GM03348 (cell line): Measurements from ENCODE around the gene MLPH.

ENCODE experiments used
- DNase-seq: peaks from one replicate; pipeline ENCODE4 v3.0.0; 2012; ENCODE audit warnings: low spot score

MLPH gene

GRCh38 chr2:237524631-237525030, 37.6 kb downstream of the MLPH start:
- DNase-seq = no peak

- no peak for DNase-seq
Observed at GRCh38 chr2:237525559-237526157, 38.6 kb downstream of the MLPH start.

DNA sequence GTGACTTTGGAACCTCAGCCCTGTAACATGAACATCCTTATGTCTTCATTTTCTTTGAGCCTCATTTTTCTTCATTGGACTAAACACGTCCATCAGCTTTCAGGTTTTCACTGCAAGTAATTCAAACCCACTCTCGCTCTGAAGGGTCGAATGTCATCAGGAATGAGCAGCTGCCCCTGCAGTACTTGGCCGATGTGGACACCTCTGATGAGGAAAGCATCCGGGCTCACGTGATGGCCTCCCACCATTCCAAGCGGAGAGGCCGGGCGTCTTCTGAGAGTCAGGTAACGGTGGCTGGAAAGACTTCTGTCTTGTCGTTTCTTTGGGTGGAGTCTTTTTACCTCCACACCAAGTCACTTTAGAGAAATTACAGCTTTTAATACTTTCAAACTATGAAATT, 40.2 kb downstream of the MLPH start:
- no peak for DNase-seq

DNA sequence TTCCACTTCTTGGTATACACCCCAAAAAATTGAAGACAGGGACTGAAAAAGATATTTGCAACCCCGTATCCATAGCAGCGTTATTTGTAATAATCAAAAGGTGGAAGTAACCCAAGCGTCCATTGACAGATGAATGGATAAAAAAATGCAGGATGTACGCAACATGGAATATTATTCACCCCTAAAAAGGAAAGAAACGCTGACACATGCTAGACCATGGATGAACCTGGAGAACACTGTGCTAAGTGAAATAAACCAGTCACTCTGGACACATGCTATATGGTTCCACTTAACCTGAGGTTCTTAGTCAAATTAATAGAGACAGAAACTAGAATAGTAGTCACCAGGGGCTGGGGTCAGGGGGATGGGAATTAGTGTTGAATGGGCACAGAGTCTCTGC, 40.7 kb downstream of the MLPH start:
- no peak for DNase-seq

GRCh38 chr2:237529452-237530402, 42.7 kb downstream of the MLPH start:
- DNase-seq = no peak

DNA sequence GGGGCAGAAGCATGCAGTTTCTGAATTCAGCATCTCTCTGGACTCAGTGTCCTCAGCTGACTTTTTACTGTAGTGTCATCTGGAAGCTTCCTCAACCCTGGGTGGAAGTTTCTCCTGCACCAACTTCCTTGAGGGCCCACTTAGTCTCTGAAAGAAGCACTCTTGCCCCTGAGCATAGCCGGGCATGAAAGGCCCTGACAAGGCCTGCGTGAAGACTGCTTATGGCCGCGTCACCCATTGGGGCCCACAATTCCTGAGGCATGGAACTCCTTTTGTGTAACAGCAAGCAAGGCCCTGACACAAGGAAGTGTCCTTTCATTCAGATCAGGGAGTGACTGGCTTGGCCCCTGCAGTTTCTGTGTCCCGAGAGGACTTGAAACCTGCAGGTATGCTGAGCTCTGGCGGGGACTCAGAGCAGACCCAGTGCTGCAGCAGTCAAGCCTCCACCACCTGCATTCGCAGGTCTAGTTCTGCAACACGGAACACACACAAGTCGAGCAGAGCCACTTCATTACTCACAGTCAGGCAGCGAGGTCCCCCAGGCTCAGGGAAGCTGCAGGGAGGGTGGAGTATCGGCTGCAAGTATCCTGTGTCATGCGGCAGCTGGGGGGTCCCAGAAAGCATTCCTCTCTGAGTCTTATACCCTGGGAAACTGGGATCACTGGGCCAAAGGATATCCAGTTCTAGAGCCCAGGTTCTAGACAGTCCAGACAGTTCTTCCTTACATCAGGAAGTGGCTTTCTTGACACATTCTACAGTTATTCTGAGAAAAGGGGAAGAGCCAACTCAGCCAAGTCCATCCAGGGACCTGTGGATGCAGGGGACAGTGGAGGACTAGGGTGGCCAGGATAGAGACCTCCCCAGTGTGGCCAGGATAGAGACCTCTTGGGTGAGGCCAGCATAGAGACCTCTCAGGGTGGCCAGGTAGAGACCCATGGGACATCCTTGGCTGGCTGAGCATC, 43.7 kb downstream of the MLPH start:
- DNase-seq = no peak

GRCh38 chr2:237532160-237532559, 45.1 kb downstream of the MLPH start:
- no peak for DNase-seq

- DNase-seq = no peak
Observed at GRCh38 chr2:237533668-237534161, 46.7 kb downstream of the MLPH start.

- no peak for DNase-seq
Observed at GRCh38 chr2:237534380-237534779, 47.3 kb downstream of the MLPH start.

DNA sequence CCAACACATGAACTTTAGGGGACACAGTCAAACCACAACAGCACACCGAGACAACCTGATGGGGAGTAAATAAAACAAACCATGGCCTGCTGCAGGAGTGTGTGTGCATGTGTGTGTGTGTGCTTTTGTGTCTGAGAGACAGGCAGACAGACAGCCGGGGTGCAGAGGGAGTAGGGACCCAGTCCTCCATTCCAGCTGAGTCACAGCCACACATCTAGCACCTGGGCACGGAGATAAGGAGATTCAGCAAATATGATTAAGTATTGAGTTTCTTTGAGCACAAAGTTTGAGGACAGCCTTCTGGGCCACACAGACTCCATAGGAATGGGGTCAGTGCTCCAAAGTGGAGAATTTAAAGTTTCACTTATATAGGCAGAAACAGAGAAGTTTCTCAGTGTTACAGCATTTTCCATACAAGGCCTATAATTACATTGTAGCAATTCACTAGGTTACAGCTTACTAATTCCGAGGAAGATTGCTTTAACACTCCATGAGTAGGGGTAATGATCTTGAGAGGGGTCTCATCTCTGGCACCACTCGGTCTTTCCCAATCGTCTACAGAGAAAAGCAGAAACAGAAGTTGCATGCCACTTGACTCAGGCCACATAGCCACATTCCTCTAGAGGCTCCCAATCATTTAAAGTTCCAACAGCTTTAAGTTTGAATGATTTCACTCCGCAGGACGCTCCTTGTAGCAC, 48.5 kb downstream of the MLPH start:
- no peak for DNase-seq

- DNase-seq = no peak
Observed at GRCh38 chr2:237536083-237536415, 49.0 kb downstream of the MLPH start.

DNA sequence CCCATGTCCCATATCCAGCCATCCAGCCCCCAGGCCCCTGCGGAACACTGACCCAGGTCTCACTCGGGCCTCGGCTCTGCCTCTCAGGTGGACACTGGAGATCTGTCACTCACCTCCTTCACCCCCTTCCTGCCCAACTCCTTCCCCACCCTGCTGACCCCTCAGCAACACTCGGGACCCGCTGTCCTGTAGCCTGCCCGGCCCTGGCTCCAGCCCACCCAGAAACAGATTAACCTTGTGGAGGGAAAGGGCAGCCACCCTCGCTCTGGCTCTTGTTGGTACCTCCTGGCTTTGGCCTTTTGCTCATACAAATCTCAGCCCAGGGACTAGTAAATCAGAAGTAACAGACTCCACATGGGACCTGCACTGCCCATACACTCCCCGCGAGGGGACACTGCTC, 49.6 kb downstream of the MLPH start:
- DNase-seq = no peak

- DNase-seq = no peak
Observed at GRCh38 chr2:237538001-237538720, 51.1 kb downstream of the MLPH start.

DNA sequence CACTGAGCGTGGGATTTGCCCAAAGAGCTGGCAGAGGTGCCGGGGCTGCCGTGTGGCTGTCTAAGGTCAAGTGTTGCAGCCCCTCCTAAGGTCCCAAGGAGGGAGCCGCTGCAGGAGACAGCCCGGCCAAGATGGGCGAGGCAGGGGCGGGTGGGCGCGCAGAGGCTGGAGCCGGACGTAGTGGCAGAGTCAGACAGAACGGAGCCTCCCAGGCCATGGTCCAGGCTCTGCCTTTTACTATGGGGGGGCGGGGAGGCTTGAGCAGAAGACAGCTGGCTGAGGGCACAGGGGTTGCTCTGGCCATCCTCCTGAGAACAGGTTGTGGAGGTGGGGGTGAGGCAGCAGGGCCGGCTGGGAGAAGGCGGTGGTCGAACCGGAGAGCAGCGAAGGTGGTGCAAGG, 51.9 kb downstream of the MLPH start:
- DNase-seq = no peak

DNA sequence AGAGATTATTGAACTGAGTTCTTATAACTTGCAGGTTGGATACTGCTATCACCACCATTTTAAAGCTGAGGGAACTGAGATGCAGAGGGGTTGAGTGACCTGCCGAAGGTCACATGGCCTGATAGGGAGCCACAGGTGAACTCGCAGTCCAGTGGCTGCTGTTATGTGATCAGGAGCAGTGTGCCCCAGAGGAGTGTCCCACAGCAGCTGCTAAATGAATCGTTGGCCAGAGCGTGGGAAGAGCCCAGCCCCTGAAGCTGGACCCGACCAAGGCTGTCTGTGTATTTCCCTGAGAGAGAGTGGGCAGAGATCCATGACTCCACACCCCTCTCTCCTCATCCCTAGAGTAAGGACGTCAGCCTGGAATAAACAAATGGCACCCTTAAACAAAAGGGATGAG, 52.6 kb downstream of the MLPH start:
- no peak for DNase-seq

DNA sequence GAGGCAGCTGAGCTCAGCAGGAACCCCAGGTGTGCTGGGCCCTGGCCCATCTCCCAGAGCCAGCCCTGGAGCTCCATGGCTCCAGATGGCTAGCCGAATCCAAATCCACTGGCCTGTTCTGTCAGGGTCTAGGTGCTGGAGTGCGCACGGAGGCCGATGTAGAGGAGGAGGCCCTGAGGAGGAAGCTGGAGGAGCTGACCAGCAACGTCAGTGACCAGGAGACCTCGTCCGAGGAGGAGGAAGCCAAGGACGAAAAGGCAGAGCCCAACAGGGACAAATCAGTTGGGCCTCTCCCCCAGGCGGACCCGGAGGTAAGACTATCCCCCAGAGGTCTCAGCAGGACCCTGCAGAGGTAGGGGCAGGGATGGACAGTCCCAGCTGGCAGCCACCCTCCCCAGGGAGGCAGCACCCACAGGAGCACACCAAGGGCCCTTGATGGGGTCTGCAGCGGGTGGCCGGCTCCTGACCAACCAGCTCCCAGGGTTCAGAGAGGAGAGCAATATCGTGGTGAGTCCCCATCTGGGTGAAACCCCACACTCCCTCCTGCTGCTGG, 53.2 kb downstream of the MLPH start:
- DNase-seq = no peak

DNA sequence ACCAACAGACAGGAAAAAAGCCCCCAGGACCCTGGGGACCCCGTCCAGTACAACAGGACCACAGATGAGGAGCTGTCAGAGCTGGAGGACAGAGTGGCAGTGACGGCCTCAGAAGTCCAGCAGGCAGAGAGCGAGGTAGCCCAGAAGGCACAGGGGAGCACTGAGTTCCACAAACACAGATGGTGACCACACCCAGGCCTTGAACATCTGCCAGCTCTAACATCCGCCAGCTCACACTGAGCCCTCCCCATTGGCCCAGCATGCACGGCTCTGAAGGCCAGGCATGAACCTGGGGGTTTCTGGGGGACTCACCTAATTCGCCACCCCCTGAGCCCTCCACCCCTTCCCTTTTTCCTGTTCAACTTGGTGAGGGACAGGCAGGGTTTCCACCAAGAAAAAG, 53.8 kb downstream of the MLPH start:
- DNase-seq = peak; percentile 89

- no peak for DNase-seq
Observed at GRCh38 chr2:237541243-237541642, 54.2 kb downstream of the MLPH start.

GRCh38 chr2:237542001-237542704, 55.1 kb downstream of the MLPH start:
- DNase-seq = no peak
